A549 (cell line): ENCODE data around the gene KANK2. TPM values are rescaled to one million over a fixed set of nuclear protein-coding genes. Genes with fewer than 3 reads are reported as not detected.

ENCODE experiments used
- ATAC-seq, 2 experiments: fragments of 200-7000 bp in 1 of 2; fragments of >200 bp in 1 of 2; cut with Nextera tagmentation in 1 of 2; cut with Tn5 transposase in 1 of 2; 3 replicates each; pipeline versions ENCODE4 v1.8.0 to v1.9.1; 2018 to 2020; ENCODE audit warnings: mild to moderate bottlenecking in 1 of 2, moderate library complexity in 1 of 2
- CTCF ChIA-PET: fragments of 300-600 bp; sonication (Branson Sonifier 250); formaldehyde crosslinking; extraction: SDS; loops from one replicate; lab custom pipeline; 2021; ENCODE audit warnings: antibody characterized with exemption, inconsistent platforms; lab: Yijun Ruan, JAX
- POLR2A ChIA-PET: fragments of 350-600 bp; formaldehyde crosslinking; extraction: SDS; loops from one replicate; lab custom pipeline; 2021; ENCODE audit warnings: antibody characterized with exemption, inconsistent platforms; lab: Yijun Ruan, JAX
- DNase-seq, 2 experiments: peaks; one replicate each; pipeline versions ENCODE4 v3.0.0 to v3.0.0-alpha.2; 2011 to 2016; ENCODE audit warnings: low read depth in 1 of 2, low spot score in 1 of 2
- FAIRE-seq: peaks from 2 replicates; lab custom pipeline; 2011; peaks lifted over from hg19 to GRCh38; lab: Jason Lieb, UNC
- H3K27ac ChIP-seq, 2 experiments: fragments of >200 bp; sonication (Bioruptor Twin); formaldehyde crosslinking; 3 replicates each; pipeline ENCODE4 v1.5.1; 2016 to 2017
- H3K4me1 ChIP-seq: fragments of >200 bp; sonication (Bioruptor Twin); formaldehyde crosslinking; 3 replicates; pipeline ENCODE4 v1.6.1; 2016
- H3K4me2 ChIP-seq: fragments of >200 bp; sonication (Bioruptor Twin); formaldehyde crosslinking; 3 replicates; pipeline ENCODE4 v1.6.1; 2016
- H3K4me3 ChIP-seq: fragments of >200 bp; sonication (Bioruptor Twin); formaldehyde crosslinking; 3 replicates; pipeline ENCODE4 v1.5.1; 2016
- H3K9me3 ChIP-seq: fragments of >200 bp; sonication (Bioruptor Twin); formaldehyde crosslinking; 3 replicates; pipeline ENCODE4 v1.6.1; 2016
- CEBPB ChIP-seq, 2 experiments: fragments of >200 bp in 1 of 2; sonication (Bioruptor Twin) in 1 of 2; formaldehyde crosslinking in 1 of 2; IDR thresholded peaks; 2 replicates each; pipeline ENCODE4 v1.6.1; 2012 to 2016
- NR3C1 ChIP-seq: fragments of >200 bp; sonication (Bioruptor Twin); formaldehyde crosslinking; IDR thresholded peaks from 3 replicates; pipeline ENCODE4 v1.6.1; 2017
- WGBS: methylation state at CpG from one replicate; pipeline ENCODE4 v1.1.6; 2017; ENCODE audit errors: missing lambda C conversion rate; 5-methylcytosine and 5-hydroxymethylcytosine counted together
- polyA plus RNA-seq, 4 experiments: library from polyadenylated mRNA; depleted of rRNA in 3 of 4; stranded (reverse); fragments of >200 nt; fragmentation: RNase III in 1 of 4; extraction: RNeasy Plus Mini Kit Qiagen cat#74134 plus additional on column Dnase treatment in 1 of 4; gene quantifications; 2 replicates in 3 of 4; 3 replicates in 1 of 4; pipeline ENCODE4 v1.2.3, GENCODE V29; 2011 to 2017

Gene KANK2
- polyA plus RNA-seq, 2 of the 4 experiments (the other 2 are of a cell fraction) = 20.5 to 68.0 TPM

DNA sequence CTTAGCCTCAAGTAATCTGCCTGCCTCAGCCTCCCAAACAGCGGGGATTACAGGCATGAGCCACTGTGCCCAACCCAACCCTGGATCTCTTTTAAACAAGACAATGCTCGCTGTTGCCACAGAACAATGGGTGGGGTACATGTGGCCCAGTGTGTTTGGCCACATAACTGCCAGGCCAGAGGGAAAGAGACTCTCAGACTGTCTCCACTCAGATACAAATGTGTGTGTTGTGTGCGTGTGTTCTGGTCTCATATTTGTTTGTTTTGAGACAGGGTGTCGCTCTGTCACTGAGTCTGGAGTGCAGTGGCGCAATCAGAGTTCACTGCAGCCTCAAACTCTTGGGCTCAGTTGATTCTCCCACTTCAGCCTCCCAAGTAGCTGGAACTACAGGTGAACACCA lies 82.3 kb downstream of the KANK2 start:
- TF ChIP-seq CEBPB (IDR thresholded peaks at IDR 0.05) = 0 out of 4 replicates have a peak, but pooled peaks of 1 of the 2 experiments have one; percentile 7
- TF ChIP-seq NR3C1 = no peak
- TF ChIP-seq, all 56 proteins: peak for 1
- no peaks in the 10 kb centered on the region for H3K9me3 ChIP-seq
- FAIRE-seq = no peak
- H3K4me1 ChIP-seq = no peaks in the 10 kb centered on the region
- DNase-seq = no peak
- ChIA-PET CTCF (interaction anchor here (1.6 kb wide), 1 partner anchor 10 kb away, joined by 11 read pairs; no protein-coding TSS in a partner anchor), POLR2A (no interaction called here)
- H3K27ac ChIP-seq = no peak overlapping the region
- ATAC-seq = no peak
- H3K4me2 ChIP-seq = no peak overlapping the region
- H3K4me3 ChIP-seq = no peak overlapping the region
- WGBS = 85% methylated on average over 5 of the region's 5 CpGs

Other genes with a start within 250 kb of the KANK2 start
- gene SMARCA4, start 236.5 kb downstream of the KANK2 start, polyA plus RNA-seq (2011; rRNA removed) = 8.1 and 10.8 TPM in 2 replicates
- 11.9 to 14.1 TPM (median 13.1 TPM) in 3 replicates for gene SMARCA4, start 236.5 kb downstream of the KANK2 start, polyA plus RNA-seq (2017; fragmentation: RNase III; extraction: RNeasy Plus Mini Kit Qiagen cat#74134 plus additional on column Dnase treatment)
- 29.2 and 37.0 TPM in 2 replicates for gene LDLR, start 108.1 kb downstream of the KANK2 start, polyA plus RNA-seq (2011; rRNA removed)
- 35.6 to 55.8 TPM (median 50.8 TPM) in 3 replicates for gene LDLR, start 108.1 kb downstream of the KANK2 start, polyA plus RNA-seq (2017; fragmentation: RNase III; extraction: RNeasy Plus Mini Kit Qiagen cat#74134 plus additional on column Dnase treatment)
- gene SPC24, start 41.8 kb downstream of the KANK2 start, polyA plus RNA-seq (2011; rRNA removed) = 16.3 and 16.5 TPM in 2 replicates
- 21.8 to 22.2 TPM (median 22.2 TPM) in 3 replicates for gene SPC24, start 41.8 kb downstream of the KANK2 start, polyA plus RNA-seq (2017; fragmentation: RNase III; extraction: RNeasy Plus Mini Kit Qiagen cat#74134 plus additional on column Dnase treatment)
- gene ANGPTL8, start 42.1 kb upstream of the KANK2 start, polyA plus RNA-seq (2011; rRNA removed) = 0.12 TPM in 1 of 2 replicates, not detected in the other
- gene ANGPTL8, start 42.1 kb upstream of the KANK2 start, polyA plus RNA-seq (2017; fragmentation: RNase III; extraction: RNeasy Plus Mini Kit Qiagen cat#74134 plus additional on column Dnase treatment) = 0.16 TPM in 1 of 3 replicates, not detected in the others
- gene DOCK6, start 65.0 kb upstream of the KANK2 start, polyA plus RNA-seq (2011; rRNA removed) = 8.0 and 9.6 TPM in 2 replicates
- gene DOCK6, start 65.0 kb upstream of the KANK2 start, polyA plus RNA-seq (2017; fragmentation: RNase III; extraction: RNeasy Plus Mini Kit Qiagen cat#74134 plus additional on column Dnase treatment) = 7.5 to 10.4 TPM (median 7.6 TPM) in 3 replicates
- gene TSPAN16, start 98.6 kb upstream of the KANK2 start, polyA plus RNA-seq (2011; rRNA removed) = not detected in 2 replicates
- not detected in 3 replicates for gene TSPAN16, start 98.6 kb upstream of the KANK2 start, polyA plus RNA-seq (2017; fragmentation: RNase III; extraction: RNeasy Plus Mini Kit Qiagen cat#74134 plus additional on column Dnase treatment)
- 22.3 and 26.8 TPM in 2 replicates for gene RAB3D, start 142.1 kb upstream of the KANK2 start, polyA plus RNA-seq (2011; rRNA removed)
- 4.1 to 5.6 TPM (median 4.8 TPM) in 3 replicates for gene RAB3D, start 142.1 kb upstream of the KANK2 start, polyA plus RNA-seq (2017; fragmentation: RNase III; extraction: RNeasy Plus Mini Kit Qiagen cat#74134 plus additional on column Dnase treatment)
- 183 and 230 TPM in 2 replicates for gene TMEM205, start 148.7 kb upstream of the KANK2 start, polyA plus RNA-seq (2011; rRNA removed)
- 91.6 to 92.6 TPM (median 92.3 TPM) in 3 replicates for gene TMEM205, start 148.7 kb upstream of the KANK2 start, polyA plus RNA-seq (2017; fragmentation: RNase III; extraction: RNeasy Plus Mini Kit Qiagen cat#74134 plus additional on column Dnase treatment)
- gene CCDC159, start 149.0 kb upstream of the KANK2 start, polyA plus RNA-seq (2011; rRNA removed) = 11.3 and 12.2 TPM in 2 replicates
- 8.4 to 11.2 TPM (median 8.6 TPM) in 3 replicates for gene CCDC159, start 149.0 kb upstream of the KANK2 start, polyA plus RNA-seq (2017; fragmentation: RNase III; extraction: RNeasy Plus Mini Kit Qiagen cat#74134 plus additional on column Dnase treatment)
- gene PLPPR2, start 157.9 kb upstream of the KANK2 start, polyA plus RNA-seq (2011; rRNA removed) = 5.6 and 6.3 TPM in 2 replicates
- 8.6 to 12.3 TPM (median 9.7 TPM) in 3 replicates for gene PLPPR2, start 157.9 kb upstream of the KANK2 start, polyA plus RNA-seq (2017; fragmentation: RNase III; extraction: RNeasy Plus Mini Kit Qiagen cat#74134 plus additional on column Dnase treatment)
- gene SWSAP1, start 177.1 kb upstream of the KANK2 start, polyA plus RNA-seq (2011; rRNA removed) = 1.2 and 1.3 TPM in 2 replicates
- gene SWSAP1, start 177.1 kb upstream of the KANK2 start, polyA plus RNA-seq (2017; fragmentation: RNase III; extraction: RNeasy Plus Mini Kit Qiagen cat#74134 plus additional on column Dnase treatment) = 1.5 to 1.8 TPM (median 1.5 TPM) in 3 replicates
- 4.4 and 5.2 TPM in 2 replicates for gene EPOR, start 186.8 kb upstream of the KANK2 start, polyA plus RNA-seq (2011; rRNA removed)
- gene EPOR, start 186.8 kb upstream of the KANK2 start, polyA plus RNA-seq (2017; fragmentation: RNase III; extraction: RNeasy Plus Mini Kit Qiagen cat#74134 plus additional on column Dnase treatment) = 2.8 to 3.6 TPM (median 3.3 TPM) in 3 replicates
- 1.5 and 1.8 TPM in 2 replicates for gene RGL3, start 221.8 kb upstream of the KANK2 start, polyA plus RNA-seq (2011; rRNA removed)
- gene RGL3, start 221.8 kb upstream of the KANK2 start, polyA plus RNA-seq (2017; fragmentation: RNase III; extraction: RNeasy Plus Mini Kit Qiagen cat#74134 plus additional on column Dnase treatment) = 2.3 to 4.0 TPM (median 3.7 TPM) in 3 replicates
- 0.46 and 0.70 TPM in 2 replicates for gene ODAD3, start 237.6 kb upstream of the KANK2 start, polyA plus RNA-seq (2011; rRNA removed)
- 0.99 to 1.2 TPM (median 1.0 TPM) in 3 replicates for gene ODAD3, start 237.6 kb upstream of the KANK2 start, polyA plus RNA-seq (2017; fragmentation: RNase III; extraction: RNeasy Plus Mini Kit Qiagen cat#74134 plus additional on column Dnase treatment)
- gene PRKCSH, start 238.1 kb upstream of the KANK2 start, polyA plus RNA-seq (2011; rRNA removed) = 75.0 and 102 TPM in 2 replicates
- 206 to 215 TPM (median 212 TPM) in 3 replicates for gene PRKCSH, start 238.1 kb upstream of the KANK2 start, polyA plus RNA-seq (2017; fragmentation: RNase III; extraction: RNeasy Plus Mini Kit Qiagen cat#74134 plus additional on column Dnase treatment)